ENCODE data around the gene SLC22A4.

Gene SLC22A4

DNA sequence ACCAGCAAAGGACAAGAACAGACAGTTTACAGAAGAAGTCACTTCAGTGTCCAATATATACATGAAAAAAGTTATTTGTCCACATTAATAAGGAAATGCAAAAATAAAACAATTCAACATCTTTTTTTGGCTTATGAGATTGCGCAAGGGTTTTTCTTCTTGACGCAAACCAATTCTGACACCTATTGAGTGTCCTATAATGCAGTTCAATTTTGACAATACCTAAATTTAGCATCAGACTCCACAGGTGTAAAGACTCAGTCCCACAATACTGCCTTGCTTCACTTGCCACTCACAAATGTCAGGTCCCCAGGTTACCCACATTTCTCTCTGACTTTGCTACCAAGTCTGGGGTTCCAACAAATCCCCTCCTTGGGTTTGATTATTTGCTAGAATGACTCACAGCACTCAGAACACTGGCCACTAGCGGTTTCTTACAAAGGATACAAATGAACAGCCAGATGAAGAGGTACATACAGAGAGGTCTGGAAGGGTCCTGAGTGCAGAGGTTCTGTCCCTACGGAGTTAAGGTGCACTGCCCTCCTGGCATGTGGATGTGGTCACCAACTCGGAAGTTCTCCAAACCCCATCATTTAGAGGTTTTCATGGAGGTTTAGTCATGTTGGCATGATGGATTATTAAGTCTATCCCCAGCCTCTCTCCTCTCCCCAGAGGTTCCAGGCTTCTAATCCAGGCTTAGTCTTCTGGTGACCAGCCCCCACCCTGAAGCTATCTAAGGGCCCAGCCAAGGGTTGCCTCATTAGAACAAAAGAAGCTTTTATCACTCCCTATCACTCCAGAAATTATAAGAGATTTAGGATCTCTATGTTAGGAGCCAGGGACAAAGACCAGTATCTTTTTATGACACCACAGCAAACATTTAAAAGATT is 48.3 kb downstream of the SLC22A4 start:
- no peak for DNase-seq (ENCODE audit: low spot score)

DNA sequence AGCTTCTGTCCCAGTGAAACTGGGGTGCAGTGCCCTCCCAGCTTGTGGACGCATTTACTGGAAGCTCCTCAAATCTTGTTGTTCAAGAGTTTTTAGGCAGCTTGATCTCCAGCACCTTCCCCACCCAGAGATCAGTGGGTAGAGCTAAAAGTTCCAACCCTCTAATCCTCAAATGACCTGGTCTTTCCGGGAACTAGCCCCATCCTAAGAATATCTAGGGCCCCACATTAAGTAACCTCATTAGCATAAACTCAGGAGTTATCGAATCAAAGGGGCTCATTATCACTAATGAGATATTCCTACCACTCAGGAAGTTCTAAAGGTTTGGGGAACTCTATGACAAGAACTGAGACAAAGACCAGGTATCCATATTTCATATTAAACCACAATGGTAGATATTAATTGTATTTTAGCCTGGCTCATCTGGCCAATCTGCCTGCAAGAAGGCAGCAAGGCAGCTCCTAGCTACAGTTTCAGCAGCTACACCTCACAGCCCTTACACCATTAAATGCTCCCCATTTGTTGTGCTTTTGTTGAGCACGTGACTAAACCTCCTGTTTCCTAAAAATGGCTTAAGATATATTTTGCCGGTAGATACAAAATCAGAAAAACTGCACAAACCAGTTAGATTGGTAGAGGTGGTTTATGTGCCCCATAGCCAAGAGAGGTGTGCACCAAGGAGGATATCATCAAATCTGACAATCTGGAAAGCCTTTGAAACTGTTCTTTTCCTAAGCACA is 50.8 kb downstream of the SLC22A4 start:
- no peak for DNase-seq (ENCODE audit: low spot score)

DNA sequence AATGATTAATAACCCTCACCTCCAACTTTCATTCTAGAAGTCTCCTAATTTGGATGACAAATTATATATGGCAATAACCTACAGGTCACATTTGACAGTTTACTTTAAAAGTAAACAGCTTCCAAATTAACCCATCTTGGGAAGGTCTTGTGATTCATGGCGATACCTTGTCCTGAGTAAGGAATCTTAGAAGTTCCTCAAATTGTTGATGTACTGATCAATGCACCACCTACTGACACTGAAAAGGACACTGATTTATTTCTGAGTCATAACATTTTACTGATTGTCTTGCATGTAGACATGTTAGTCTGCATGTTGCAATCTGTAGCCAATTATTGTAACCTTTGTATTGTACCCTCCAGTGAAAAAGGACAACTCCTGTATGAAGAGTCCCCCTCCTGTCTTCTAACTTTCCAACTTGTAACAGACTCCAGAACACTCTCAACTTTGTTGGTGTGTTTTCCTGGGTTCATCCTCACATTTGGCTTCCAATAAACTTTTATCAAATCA is 59.3 kb downstream of the SLC22A4 start:
- no peak for DNase-seq (ENCODE audit: low spot score)

DNA sequence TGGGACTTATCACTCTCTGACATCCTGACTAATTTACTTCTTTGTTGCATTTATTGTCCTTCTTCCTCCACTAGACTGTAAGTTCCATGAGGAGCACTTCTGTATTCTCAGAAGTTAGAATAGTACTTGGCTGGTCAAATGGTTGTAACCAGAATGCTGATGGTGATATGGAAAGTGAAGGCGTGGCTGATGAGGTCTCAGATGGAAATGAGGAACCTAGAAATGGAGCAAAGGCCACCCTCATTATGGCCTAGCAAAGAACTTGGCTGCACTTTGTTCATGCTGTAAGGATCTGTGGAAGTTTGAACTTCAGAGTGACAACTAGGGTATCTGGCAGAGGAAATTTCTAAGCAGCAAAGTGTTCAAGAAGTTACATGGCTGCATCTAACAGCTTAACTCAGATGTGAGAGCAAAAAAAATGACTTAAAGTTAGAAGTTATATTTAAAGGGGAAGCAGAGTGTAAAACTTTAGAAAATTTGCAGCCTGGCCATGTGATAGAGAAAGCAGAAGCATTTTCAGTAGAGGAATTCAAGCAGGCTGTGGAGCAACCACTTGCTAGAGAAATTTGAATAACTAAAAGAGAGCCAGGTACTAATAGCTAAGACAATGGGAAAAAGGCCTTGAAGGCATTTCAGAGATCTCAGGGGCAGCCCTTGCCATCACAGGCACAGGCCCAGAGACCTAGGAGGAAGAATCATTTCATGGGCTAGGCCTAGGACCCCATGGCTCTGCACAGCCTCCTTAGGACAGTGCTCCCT is 60.4 kb downstream of the SLC22A4 start:
- DNase-seq (ENCODE audit: low spot score), result no peak

DNA sequence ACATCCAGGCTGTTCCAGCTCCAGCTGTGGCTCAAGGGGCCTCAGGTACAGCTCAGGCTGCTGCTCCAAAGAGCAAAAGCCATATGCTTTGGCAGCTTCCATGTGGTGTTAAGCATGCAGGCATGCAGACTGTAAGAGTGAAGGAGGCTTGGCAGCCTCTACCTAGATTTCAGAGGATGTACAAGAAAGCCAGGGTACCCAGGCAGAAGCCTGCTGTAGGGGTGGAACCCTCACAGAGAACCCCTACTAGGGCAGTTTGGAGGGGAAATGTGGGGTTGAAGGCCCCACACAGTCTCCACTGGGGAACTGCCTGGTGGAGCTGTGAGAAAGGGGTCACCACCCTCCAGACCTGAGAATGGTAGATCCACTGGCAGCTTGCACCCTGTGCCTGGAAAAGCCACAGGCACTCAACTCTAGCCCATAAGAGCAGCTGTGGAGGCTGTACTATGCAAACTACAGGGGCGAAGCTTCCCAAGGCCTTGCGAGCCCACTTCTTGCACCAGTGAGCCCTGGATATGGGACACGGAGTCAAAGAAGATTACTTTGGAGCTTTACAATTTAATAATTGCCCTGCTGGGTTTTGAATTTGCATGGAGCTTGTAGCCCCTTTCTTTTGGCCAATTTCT is 61.1 kb downstream of the SLC22A4 start:
- DNase-seq (ENCODE audit: low spot score), result no peak

DNA sequence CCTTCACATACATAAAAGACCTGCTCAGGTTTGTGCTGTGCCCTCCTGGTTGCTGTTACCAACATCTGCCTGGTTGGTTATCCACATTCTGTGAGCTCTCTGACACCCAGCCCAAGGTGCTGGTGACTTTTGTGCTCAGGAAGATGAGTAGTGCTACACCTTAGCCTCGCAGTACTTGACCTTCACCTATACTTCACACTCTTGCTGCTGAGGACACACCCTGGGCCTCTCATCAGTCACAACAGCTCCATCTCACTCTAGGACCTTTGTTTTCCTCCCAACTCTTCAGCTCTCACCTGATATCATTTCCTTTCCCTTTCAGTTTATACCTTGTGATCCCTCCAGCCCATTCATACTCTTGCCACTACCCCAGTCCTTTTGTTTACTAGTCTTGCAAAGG is 64.6 kb downstream of the SLC22A4 start:
- DNase-seq (ENCODE audit: low spot score), result no peak

DNA sequence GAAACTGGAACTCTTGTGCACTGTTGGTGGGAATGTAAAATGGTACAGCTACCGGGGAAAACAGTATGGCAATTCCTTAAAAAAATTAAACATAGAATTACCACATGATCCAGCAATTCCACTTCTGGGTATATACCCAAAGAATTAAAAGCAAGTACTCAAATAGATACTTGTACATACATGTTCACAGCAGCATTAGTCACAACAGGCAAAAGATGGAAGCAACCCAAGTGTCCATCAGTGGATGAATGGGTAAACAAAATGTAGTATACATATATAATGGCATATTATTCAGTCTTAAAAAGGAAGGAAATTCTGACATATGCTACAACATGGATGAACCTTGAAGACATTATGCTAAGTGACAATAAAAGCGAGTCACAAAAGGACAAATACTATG is 67.9 kb downstream of the SLC22A4 start:
- DNase-seq (ENCODE audit: low spot score), result no peak

DNA sequence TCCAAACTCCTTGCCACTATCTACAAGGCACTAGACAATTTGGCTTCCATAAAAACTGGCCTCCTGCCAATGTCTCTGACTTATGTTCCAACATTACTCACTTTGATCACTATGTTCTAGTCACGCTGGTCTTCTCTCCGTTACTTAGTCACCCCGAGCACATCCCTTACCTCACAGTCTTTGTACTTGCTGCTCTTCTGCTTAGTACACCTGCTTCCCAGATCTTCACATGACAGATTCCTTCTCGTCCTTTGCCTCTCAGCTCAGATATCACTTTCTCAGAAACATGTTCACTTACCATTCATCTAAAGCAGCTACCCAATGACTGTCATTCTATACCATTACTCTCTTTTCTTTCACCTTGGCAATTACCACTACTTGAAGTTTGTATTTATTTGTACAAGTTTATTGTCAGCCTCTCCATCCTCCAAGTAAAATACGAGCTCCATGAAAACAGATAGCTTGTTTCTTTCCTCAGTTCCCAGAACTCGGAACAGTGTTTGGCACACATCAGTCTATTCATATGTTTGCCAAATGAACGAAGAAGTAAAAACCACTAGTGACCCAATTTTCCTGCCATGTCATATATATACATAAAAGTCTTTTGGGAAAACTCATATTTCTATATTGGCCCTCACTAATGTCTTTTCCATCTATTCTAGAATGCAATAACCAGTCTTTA is 69.4 kb downstream of the SLC22A4 start:
- peak; percentile 71 for DNase-seq (ENCODE audit: low spot score)

DNA sequence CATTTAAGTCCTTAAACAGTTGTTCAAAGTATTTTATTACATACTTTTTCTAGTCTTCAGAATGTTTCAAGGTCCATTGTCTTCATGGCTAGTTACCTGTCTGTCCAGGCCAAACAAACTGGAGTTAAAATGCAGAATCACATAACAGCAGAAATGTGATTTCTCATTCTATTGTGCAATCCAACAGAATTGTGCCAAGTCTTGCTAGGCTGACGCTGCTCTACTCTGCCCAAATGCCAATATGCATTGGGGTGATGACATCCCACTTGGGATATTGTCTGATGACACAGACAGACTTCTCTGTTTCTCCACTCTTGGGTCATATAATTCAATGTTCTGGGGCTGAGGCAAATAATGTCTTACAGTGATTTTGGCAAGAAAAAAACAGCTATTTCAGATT is 70.1 kb downstream of the SLC22A4 start:
- no peak for DNase-seq (ENCODE audit: low spot score)

DNA sequence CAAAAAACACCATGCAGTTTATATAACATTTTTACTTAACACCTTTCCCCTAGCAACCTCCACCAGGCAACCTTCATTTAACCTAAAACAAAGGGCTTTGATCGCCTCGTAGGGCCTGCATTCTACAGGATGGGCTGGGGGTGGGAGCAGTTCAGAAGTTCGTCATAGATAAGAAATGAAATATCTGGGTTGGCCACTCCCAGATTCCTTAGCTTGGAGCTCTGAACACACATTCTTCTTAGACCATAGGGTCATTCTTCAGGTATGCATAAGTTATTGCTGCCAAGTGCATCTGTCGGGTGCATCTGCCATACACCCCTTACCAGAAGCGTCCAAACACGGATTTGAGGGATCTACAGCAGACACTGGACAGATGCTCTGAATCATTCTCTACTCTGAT is 71.0 kb downstream of the SLC22A4 start:
- DNase-seq (ENCODE audit: low spot score), result no peak

DNA sequence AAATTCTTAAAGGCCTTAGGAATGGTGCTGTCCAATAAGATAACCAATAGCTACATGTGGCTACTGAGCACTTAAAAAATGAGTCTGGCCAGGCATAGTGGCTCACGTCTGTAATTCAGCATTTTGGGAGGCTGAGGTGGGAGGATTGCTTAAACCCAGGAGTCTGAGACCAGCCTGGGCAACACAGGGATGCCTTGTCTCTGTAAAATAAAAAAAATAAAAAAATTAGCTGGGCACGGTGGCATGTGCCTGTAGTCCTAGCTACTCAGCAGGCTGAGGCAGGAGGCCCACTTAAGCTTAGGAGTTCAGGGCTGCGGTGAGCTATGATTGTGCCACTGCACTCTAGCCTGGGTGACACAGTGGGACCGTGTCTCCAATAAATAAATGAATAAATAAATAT is 74.0 kb downstream of the SLC22A4 start:
- no peak for DNase-seq (ENCODE audit: low spot score)

DNA sequence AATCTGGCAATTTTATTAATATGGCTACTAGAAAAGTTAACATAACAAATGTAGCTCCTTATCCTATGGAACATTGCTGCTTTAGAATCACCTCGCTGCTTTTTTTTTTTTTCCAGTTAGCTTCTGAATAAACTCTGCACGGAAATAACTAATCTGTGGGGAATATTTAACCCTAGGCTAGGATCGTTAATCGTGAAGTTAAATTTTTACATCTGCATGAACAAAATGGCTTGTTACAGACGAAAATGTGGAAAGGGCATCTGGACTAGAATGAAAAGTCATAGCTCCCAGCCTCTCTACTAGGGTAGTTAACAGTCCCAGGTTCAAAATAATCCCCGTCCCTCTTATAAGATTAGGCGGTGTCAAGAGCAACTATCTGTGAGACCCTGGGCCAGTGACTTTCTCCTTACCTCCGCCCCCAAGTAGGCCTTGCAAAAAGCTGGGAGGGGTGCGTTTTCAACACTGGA is 74.8 kb downstream of the SLC22A4 start:
- DNase-seq (ENCODE audit: low spot score), result no peak

DNA sequence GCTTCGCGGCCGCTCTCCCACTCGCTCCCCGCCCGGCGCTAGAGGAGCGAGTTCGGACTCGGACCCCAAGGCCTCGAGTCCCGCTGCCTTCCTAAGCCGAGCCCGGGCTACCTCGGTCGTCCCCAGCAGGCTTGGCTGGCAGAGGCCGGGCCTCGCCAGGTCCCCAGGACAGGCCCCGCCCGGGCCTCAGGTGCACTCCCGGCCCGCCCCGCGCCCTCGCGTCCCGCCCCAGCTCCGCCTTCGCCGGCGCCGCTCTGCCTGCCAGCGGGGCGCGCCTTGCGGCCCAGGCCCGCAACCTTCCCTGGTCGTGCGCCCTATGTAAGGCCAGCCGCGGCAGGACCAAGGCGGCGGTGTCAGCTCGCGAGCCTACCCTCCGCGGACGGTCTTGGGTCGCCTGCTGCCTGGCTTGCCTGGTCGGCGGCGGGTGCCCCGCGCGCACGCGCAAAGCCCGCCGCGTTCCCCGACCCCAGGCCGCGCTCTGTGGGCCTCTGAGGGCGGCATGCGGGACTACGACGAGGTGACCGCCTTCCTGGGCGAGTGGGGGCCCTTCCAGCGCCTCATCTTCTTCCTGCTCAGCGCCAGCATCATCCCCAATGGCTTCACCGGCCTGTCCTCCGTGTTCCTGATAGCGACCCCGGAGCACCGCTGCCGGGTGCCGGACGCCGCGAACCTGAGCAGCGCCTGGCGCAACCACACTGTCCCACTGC is 75.4 kb downstream of the SLC22A4 start, which contains the start of gene SLC22A5:
Gene SLC22A5 (plus strand): TSS at position 237 of the 707 bp plus-strand sequence. CDS start 263 bp downstream, at position 500.
- peak; percentile 72 for DNase-seq (ENCODE audit: low spot score)

DNA sequence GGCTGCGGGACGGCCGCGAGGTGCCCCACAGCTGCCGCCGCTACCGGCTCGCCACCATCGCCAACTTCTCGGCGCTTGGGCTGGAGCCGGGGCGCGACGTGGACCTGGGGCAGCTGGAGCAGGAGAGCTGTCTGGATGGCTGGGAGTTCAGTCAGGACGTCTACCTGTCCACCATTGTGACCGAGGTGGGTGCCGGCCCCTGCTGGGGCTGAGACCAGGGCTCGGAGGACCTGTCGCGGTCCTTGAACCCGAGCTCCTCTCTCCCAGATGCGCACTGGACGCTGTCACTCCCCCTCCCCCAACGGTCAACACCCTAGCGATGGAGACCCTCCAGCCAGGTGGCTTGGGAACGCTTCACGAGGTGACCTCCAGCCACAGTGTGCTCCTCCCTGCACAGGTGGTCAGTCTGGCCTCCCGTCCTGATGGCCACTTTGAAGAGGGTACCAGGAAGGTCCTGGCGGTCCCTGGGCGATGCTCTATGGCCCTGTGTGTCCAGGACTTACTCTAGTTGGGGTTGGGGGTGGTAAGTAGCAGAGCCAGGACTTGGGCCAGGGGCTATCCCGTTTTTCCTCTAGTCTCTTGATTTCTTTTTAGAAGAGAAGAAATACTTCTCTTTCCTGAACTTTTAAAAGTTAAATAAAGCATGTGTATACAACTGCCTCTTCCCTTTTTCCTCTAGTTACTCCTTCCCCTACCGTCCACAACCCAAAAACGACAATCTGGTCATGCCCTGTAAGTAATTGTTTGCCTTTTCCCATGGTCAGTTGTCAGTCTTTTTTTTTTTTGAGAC is 76.2 kb downstream of the SLC22A4 start:
- DNase-seq (ENCODE audit: low spot score), result no peak

DNA sequence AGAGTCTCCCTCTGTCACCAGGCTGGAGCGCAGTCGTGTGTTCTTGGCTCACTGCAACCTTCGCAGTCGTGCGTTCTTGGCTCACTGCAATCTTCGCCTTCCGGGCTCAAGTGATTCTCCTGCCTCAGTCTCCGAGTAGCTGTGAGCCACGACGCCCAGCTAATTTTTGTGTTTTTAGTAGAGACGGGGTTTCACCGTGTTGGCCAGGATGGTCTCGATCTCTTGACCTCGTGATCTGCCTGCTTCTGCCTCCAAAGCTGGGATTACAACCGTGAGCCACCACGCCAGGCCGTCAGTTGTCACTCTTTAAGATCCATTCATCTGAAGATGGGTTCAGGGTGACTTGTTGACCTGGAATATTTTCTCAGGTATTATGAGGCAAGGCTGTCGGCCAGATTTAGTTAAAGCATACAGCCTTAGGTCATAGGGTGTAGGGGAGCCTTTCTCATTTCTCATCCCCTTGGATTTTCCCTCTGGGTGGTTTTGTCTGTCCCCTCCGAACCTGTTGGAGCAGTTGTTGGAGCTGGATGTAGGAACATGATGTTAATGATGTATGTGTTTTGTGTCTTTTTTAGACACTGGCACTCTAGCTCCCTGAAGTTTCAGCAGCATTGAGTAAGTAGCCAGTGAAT is 76.9 kb downstream of the SLC22A4 start:
- no peak for DNase-seq (ENCODE audit: low spot score)

DNA sequence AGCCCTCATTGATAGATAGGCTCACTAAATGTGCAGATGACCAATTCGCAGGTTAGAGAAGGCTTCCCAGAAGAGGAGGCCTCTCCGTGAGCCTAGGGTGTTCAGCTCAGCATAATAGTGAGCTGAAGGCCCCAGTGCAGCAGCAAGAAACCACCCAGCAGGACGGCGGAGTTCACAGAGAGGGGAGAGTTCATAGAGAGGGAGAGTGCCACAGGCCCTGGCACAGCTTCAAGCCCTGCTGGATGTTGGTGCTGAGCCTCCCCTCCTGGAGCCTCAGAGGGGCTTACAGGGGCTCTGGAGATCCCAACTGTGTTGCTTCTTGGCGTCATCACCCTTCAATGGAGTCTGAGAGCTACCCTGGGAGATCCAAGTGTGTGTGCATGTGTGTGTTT is 77.4 kb downstream of the SLC22A4 start:
- no peak for DNase-seq (ENCODE audit: low spot score)

DNA sequence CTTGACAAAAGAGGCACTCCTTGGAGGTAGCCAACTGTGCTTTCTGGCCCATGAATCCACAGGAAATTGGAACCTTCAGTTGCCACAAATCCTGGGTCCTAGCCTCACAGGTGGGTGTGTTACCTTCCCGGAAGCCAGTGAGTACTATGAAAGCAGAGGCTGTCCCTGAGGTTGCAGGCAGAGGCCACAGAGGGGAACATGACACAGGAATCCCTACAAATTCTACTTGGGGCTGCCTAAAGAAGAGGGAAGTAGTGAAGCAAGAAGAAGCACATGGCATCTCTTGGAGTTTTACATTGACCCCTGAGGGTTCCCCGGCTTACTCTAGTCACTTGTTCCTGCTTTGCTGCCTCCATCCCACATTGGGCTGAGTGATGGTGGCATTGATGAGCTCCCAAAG is 77.9 kb downstream of the SLC22A4 start:
- no peak for DNase-seq (ENCODE audit: low spot score)

DNA sequence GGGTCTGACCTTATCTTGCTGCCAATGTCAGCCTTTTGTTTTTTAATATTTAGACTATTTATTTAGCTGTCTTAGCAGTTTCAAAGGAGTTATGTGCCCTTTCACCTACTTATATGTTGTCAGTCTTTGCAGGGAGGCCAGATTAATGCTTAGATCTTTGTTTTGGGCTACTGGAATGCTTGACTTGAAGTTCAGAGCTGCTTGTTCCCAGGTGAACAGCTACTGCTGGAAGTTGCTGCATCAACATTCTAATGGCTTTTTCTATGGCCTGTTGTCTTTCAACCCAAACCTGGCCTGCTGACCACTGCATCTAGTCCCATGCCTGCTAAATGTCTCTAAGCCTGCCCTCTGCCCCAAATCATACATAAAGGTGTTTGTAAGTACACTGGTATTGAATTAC is 78.3 kb downstream of the SLC22A4 start:
- DNase-seq (ENCODE audit: low spot score), result no peak

DNA sequence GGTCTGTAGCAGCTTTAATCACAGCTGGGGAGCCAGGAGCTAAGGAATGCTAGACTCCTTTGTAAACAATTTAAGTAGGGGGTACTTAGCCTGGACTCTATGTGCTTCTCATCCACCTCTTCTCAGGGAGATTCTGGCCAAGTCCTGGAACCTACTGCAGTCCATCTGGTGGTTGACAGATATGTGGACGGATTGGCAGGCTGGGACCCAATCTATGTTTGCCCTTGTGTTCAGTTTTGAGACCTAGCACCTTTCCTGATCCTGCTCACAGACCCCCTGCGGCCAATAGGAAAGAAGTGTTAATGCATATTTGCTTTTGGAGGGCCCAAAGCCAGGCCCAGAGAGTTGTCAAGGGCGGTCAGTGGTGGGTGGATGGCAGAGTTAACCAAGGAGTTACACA is 81.8 kb downstream of the SLC22A4 start:
- no peak for DNase-seq (ENCODE audit: low spot score)
